Omental fat pad (tissue), 4 donors: ENCODE data around the gene HCN3. TPM values are rescaled to one million over a fixed set of nuclear protein-coding genes. Genes with fewer than 3 reads are reported as not detected.
"Not testable (repeated sequence)": the region's sequence is repeated elsewhere in the genome, so short reads cannot be mapped to it uniquely, and the experiment has no call there.

ENCODE experiments used
- ATAC-seq: fragments of 150-250 bp; one replicate; pipeline ENCODE4 v1.9.1; 2016; ENCODE audit warnings: mild to moderate bottlenecking, moderate library complexity; ENCODE audit not compliant: low FRiP score
- DNase-seq: peaks from one replicate; pipeline ENCODE4 v3.0.0-alpha.2; 2019; ENCODE audit warnings: low spot score
- total RNA-seq, 4 donors: library from RNA; depleted of rRNA; stranded (reverse); fragments of >200 nt; gene quantifications; one replicate each; pipeline ENCODE4 v1.1.0, GENCODE V29; 2016
- TF ChIP-seq, protein P1 (sequence below), 3 donors: fragments of 450-650 bp; IDR thresholded peaks; one replicate each; pipeline ENCODE4 v1.5.1; 2016 to 2017; ENCODE audit warnings: antibody characterized with exemption in 3 of 3, mild to moderate bottlenecking in 3 of 3, moderate library complexity in 2 of 3

HCN3 gene
- total RNA-seq, 4 donors from 2014 or later, result 0.36 to 2.3 (median 1.2) TPM

DNA sequence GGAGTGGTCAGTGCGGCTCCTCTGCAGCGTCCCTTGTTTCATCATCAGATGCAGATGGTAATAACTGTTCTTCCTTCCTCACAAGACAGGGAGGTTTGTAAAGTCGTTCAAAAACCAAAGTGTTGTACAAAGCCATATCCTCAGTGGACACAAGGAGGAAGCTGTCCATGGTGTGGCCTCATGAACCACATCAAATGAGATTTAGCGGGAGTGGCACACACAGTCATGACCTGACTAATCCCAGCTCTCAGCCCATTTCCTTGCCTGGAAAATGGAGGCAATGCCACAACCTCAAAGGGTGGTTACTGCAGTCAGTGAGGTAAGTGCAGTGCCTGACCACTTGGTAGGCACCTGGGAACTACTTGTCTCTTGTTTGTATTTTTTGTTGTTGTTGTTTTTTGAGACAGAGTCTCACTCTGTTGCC, 35.4 kb upstream of the HCN3 start:
- no peak for ATAC-seq
- DNase-seq, result no peak
- TF ChIP-seq, protein P1, sequence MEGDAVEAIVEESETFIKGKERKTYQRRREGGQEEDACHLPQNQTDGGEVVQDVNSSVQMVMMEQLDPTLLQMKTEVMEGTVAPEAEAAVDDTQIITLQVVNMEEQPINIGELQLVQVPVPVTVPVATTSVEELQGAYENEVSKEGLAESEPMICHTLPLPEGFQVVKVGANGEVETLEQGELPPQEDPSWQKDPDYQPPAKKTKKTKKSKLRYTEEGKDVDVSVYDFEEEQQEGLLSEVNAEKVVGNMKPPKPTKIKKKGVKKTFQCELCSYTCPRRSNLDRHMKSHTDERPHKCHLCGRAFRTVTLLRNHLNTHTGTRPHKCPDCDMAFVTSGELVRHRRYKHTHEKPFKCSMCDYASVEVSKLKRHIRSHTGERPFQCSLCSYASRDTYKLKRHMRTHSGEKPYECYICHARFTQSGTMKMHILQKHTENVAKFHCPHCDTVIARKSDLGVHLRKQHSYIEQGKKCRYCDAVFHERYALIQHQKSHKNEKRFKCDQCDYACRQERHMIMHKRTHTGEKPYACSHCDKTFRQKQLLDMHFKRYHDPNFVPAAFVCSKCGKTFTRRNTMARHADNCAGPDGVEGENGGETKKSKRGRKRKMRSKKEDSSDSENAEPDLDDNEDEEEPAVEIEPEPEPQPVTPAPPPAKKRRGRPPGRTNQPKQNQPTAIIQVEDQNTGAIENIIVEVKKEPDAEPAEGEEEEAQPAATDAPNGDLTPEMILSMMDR (IDR thresholded peaks at IDR 0.05), result no peak

DNA sequence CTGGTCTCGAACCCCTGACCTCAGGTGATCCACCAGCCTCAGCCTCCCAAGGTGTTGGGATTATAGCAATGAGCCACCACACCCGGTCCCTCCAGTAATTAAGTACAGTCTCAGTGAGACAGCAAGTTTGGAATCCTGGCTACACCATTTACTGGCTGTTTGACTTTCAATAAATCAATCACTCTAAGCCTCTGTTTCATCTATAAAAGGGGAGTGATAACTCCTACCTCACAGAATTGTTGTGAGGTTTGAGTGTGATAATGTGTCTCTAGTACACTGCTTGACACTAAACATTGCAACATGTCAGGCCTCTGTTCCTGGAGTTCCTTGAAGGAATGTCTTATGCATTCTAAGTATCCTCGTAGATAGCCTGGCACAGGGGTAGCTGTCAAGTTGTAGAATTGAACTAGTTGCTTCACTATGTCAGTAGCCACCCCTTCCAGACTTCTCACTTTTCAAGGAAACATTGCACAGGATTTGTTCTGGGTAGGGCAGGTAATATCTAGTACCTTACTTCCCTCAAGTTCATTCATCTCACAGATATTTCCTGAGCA, 34.4 kb upstream of the HCN3 start:
- DNase-seq, result no peak
- TF ChIP-seq, protein P1 (IDR thresholded peaks at IDR 0.05), result no peak
- no peak for ATAC-seq

DNA sequence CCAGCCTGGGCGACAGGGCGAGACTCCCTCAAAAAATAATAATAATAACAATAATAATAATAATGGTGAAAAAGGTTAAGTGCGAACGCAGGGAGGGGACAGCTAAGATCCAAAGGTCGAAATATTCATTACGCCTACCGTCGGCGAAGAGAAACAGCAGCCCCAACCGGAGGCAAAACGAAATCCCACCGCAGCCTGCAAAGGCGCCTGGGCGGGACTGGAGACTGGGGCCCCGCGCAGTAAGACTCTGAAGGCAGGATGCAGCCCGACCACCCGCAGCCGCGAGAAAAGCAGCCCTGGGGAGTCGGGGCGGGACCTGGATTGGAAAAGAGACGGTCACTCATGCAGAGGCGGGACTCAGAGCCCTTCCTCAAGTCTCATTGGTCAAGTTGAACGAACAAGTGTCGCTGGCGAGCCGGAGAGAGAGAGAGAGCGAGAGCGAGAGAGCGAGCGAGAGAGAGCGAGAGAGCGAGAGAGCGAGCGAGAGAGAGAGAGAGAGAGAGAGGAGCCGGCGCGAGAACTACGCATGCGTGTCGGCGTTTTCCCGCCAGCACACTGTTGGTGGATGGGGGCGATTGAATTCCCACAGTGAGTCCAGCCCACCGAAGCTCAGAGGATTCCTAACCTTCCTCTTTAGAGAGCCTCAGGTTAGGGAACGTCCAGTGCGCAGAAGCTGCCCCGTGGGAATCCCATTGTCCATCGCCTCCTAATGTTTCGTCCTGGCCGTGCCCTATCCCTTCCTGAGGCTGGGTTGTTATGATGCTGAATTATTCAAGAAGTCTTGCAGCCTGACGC, 32.7 kb upstream of the HCN3 start:
- TF ChIP-seq, protein P1 (IDR thresholded peaks at IDR 0.05), result peak in 2 of 3 donors; percentile 99 to 100
- ATAC-seq (peak; percentile 90), DNase-seq (peak; percentile 95)

DNA sequence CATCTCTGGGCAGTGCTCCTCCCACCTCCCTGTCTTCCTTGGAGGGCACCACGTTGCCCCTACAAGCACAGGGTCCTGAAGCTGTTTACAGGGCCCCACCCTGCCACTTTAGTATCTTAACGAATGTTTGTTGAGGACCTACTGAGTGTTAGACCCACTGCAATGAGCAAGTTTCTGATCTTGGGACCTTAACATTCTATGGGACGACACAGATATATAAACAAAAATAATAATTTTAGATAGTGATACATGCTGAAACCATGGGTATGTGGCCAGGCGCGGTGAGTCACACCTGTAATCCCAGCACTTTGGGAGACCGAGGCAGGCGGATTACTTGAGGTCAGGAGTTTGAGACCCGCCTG, 32.1 kb upstream of the HCN3 start:
- DNase-seq (no peak), ATAC-seq (no peak)
- TF ChIP-seq, protein P1 (IDR thresholded peaks at IDR 0.05), result no peak

DNA sequence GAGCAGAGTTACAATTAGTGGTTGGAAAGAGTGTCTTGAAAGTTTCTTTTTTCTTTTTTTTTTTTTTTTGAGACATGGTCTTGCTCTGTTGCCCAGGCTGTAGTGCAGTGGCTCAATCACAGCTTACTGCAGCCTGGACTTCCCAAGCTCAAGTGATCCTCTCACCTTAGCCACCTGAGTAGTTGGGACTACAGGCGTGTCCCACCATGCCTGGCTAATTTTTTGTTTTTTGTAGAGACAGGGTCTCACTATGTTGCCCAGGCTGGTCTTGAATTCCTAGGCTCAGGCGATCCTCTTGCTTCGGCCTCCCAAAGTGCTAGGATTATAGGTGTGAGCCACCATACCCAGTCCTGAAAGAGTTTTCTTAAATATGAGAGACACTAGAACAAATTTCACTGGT, 30.5 kb upstream of the HCN3 start:
- not testable (repeated sequence) for ATAC-seq, DNase-seq

DNA sequence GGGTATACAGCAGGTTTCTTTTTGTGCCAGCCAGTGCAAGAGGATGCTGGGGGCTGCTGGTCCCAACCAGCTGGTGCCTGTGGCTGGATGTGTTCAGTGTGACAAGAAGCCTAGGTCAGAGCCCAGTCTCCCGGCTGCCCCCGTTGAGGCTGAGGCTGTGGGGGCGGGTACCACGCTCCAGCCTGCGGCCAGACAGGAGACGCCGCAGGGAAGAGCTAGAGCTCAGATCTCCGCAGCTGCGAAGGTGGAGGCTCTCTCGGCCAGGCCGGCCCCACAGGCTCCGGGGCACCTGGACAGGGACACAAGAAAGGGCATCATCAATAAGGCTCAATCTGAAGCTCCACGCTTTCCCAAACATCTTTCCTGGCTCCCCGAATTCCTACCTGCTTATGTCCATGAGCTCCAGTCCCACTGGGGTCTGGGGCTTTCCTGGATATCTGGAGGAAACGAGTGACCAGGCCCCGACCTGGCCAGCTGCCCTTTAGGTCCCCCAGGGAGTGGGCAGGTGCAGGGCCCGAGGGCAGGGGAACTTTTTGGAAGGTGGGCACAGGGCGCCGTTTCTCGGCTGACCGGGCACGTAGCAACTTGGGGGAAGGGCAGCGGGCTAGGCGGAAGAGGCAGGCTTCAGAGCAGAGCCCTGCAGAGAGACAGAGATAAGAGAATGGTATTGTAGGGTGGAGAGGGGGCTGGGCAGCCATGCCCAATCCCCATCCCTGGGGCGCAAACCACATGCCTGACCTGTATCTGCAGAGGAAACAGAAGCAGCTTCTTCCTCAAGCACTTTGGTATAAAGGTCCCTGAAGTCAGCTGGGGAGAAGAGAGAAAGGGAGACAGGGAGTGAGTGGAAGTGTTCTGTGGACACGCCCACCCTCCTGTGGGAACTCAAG, 29.4 kb upstream of the HCN3 start:
- no peak for ATAC-seq
- DNase-seq, result no peak

DNA sequence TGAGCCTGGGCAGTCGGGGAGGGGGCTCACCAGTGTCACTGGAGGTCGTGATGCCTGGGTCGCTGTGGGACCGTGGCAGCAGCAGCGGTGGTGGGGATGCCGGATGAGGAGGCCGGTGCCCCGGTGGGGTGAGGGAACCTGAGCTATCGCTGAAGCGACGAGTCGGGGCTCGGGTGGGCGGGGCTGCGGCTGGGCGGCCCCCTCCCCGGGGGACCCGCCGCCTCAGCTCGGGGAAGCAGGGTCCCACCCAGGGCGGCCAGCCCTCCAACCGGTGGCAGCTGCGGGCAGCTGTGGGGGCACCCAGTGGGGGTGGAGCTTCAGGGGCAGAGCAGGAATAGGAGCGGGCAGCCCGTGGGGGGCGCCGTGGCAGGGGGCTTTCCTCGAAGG, 27.0 kb upstream of the HCN3 start:
- TF ChIP-seq, protein P1 (IDR thresholded peaks at IDR 0.05), result no peak
- ATAC-seq (no peak), DNase-seq (no peak)

More for the DNA sequence above, 29.4 kb upstream of the HCN3 start:
- TF ChIP-seq, protein P1 (IDR thresholded peaks at IDR 0.05), result no peak
